Calu3 (cell line): ENCODE data around the gene ERMP1. TPM values are rescaled to one million over a fixed set of nuclear protein-coding genes. Genes with fewer than 3 reads are reported as not detected.

Source experiments
- BruUV-seq: library from RNA; stranded (reverse); fragments of 400-500 nt; replicated peaks from 2 replicates; lab custom pipeline; 2021; lab: Mats Ljungman, UMichigan
- CTCF ChIA-PET: fragments of 300-600 bp; sonication (Branson Sonifier 250); formaldehyde crosslinking; loops from one replicate; lab custom pipeline; 2022; ENCODE audit warnings: antibody characterized with exemption; lab: Charles Lee
- DNase-seq: peaks from one replicate; pipeline ENCODE4 v3.0.0; 2022
- H3K27ac Mint-ChIP-seq: one replicate; pipeline ENCODE4 v1.8.0; 2022; ENCODE audit warnings: mixed read lengths; ENCODE audit not compliant: unreplicated experiment
- H3K27me3 Mint-ChIP-seq: one replicate; pipeline ENCODE4 v1.8.0; 2022; ENCODE audit warnings: mixed read lengths; ENCODE audit not compliant: unreplicated experiment
- H3K36me3 Mint-ChIP-seq: one replicate; pipeline ENCODE4 v1.8.0; 2022; ENCODE audit warnings: mild to moderate bottlenecking, moderate library complexity, mixed read lengths; ENCODE audit not compliant: insufficient read depth, unreplicated experiment
- H3K4me1 Mint-ChIP-seq: one replicate; pipeline ENCODE4 v1.8.0; 2022; ENCODE audit warnings: mild to moderate bottlenecking, low read depth, mixed read lengths; ENCODE audit not compliant: unreplicated experiment
- H3K4me3 Mint-ChIP-seq: one replicate; pipeline ENCODE4 v1.8.0; 2022; ENCODE audit warnings: mild to moderate bottlenecking, low read depth, moderate library complexity, mixed read lengths; ENCODE audit not compliant: unreplicated experiment
- H3K9me3 Mint-ChIP-seq: one replicate; pipeline ENCODE4 v1.8.0; 2022; ENCODE audit warnings: low read depth, mixed read lengths; ENCODE audit not compliant: unreplicated experiment
- CTCF ChIP-seq: fragments of 200-600 bp; IDR thresholded peaks from one replicate; pipeline ENCODE4 v1.8.0; 2022; ENCODE audit warnings: antibody characterized with exemption; ENCODE audit not compliant: unreplicated experiment
- intact Hi-C: fragments of 100-400 bp; cut with micrococcal nuclease; formaldehyde crosslinking; loops from one replicate; pipeline ENCODE4 v1.10.0; 2022; ENCODE audit not compliant: unreplicated experiment
- total RNA-seq: library from RNA; stranded (reverse); gene quantifications from 2 replicates; pipeline ENCODE4 v1.2.3, GENCODE V29; 2022

ERMP1 gene
- total RNA-seq, 1 experiment from 2014 or later, result 28.4 TPM

GRCh38 chr9:5798581-5798980 is 34.3 kb downstream of the ERMP1 start:
- DNase-seq, result no peak
- H3K4me1 Mint-ChIP-seq, result no peaks in the 10 kb centered on the region

GRCh38 chr9:5796298-5796697 is 36.6 kb downstream of the ERMP1 start:
- CTCF ChIA-PET, result no interaction called here
- DNase-seq, result no peak
- H3K36me3 Mint-ChIP-seq, result no peaks in the 10 kb centered on the region
- BruUV-seq, result no TSS peak
- TF ChIP-seq CTCF, result no peak
- H3K27ac Mint-ChIP-seq, result no peak overlapping the region
- intact Hi-C loops, result loop anchor here (5.0 kb wide), 1 partner anchor 101 kb away; no protein-coding TSS in a partner anchor
- H3K9me3 Mint-ChIP-seq, result no peaks in the 10 kb centered on the region
- no peaks in the 10 kb centered on the region for H3K27me3 Mint-ChIP-seq
- no peak overlapping the region for H3K4me3 Mint-ChIP-seq
- H3K4me1 Mint-ChIP-seq, result no peaks in the 10 kb centered on the region

More at GRCh38 chr9:5798581-5798980, 34.3 kb downstream of the ERMP1 start:
- BruUV-seq, result no TSS peak
- no peak for TF ChIP-seq CTCF
- no peak overlapping the region for H3K4me3 Mint-ChIP-seq
- CTCF ChIA-PET, result interaction anchor here (0.7 to 2.2 kb wide), 9 partner anchors 18 to 256 kb away, joined by 3 to 20 read pairs (median 3); partner anchors contain the start of genes ERMP1 and RANBP6
- no peaks in the 10 kb centered on the region for H3K9me3 Mint-ChIP-seq
- H3K27ac Mint-ChIP-seq, result no peak overlapping the region
- H3K36me3 Mint-ChIP-seq, result no peaks in the 10 kb centered on the region
- no peaks in the 10 kb centered on the region for H3K27me3 Mint-ChIP-seq
- intact Hi-C loops, result loop anchor here (5.0 kb wide), 1 partner anchor 99 kb away; no protein-coding TSS in a partner anchor

GRCh38 chr9:5793812-5794211 is 39.1 kb downstream of the ERMP1 start:
- no TSS peak for BruUV-seq
- H3K4me1 Mint-ChIP-seq, result no peaks in the 10 kb centered on the region
- H3K9me3 Mint-ChIP-seq, result no peaks in the 10 kb centered on the region
- peaks cover 2% of the 10 kb centered on the region for H3K36me3 Mint-ChIP-seq
- no peak overlapping the region for H3K4me3 Mint-ChIP-seq
- H3K27me3 Mint-ChIP-seq, result no peaks in the 10 kb centered on the region
- H3K27ac Mint-ChIP-seq, result no peak overlapping the region
- TF ChIP-seq CTCF, result no peak
- CTCF ChIA-PET, result no interaction called here
- no peak for DNase-seq
- intact Hi-C loops, result no loop called here

- CTCF ChIA-PET, result no interaction called here
- Mint-ChIP-seq H3K36me3 (peaks cover 4% of the 10 kb centered on the region), H3K9me3 (no peaks in the 10 kb centered on the region), H3K27ac (no peak overlapping the region), H3K27me3 (no peaks in the 10 kb centered on the region), H3K4me1 (no peaks in the 10 kb centered on the region), H3K4me3 (no peak overlapping the region)
- intact Hi-C loops, result no loop called here
- TF ChIP-seq CTCF, result no peak
- no TSS peak for BruUV-seq
- DNase-seq, result no peak
Measured at GRCh38 chr9:5791870-5792269, 41.0 kb downstream of the ERMP1 start.
